Activated CD4-positive, alpha-beta T cell treated with anti-CD3 and anti-CD28 coated beads, Interleukin-2, amount 10 ng/mL, durations not matched to agents 7 days and 5 days (primary cell): Measurements from ENCODE around the gene SP4. TPM values are rescaled to one million over a fixed set of nuclear protein-coding genes. Genes with fewer than 3 reads are reported as not detected.
"Not testable (repeated sequence)": the region's sequence is repeated elsewhere in the genome, so short reads cannot be mapped to it uniquely, and the experiment has no call there.

Experiments used
- CTCF ChIA-PET: fragments of 350-600 bp; sonication (Branson Sonifier 250); formaldehyde crosslinking; loops from one replicate; lab custom pipeline; 2021; ENCODE audit warnings: antibody characterized with exemption; lab: Charles Lee
- POLR2A ChIA-PET: fragments of 350-600 bp; sonication (Branson Sonifier 250); formaldehyde crosslinking; loops from one replicate; lab custom pipeline; 2021; ENCODE audit warnings: antibody characterized with exemption; lab: Charles Lee
- DNase-seq: peaks from one replicate; pipeline ENCODE4 v3.0.0-alpha.2; 2020
- H3K27ac Mint-ChIP-seq: one replicate; pipeline ENCODE4 v1.8.0; 2021; ENCODE audit warnings: mild to moderate bottlenecking, moderate library complexity, mixed read lengths
- H3K27me3 Mint-ChIP-seq: one replicate; pipeline ENCODE4 v1.8.0; 2021; ENCODE audit warnings: mixed read lengths
- H3K36me3 Mint-ChIP-seq: one replicate; pipeline ENCODE4 v1.8.0; 2021; ENCODE audit warnings: low read depth, mixed read lengths
- H3K4me1 Mint-ChIP-seq: one replicate; pipeline ENCODE4 v1.8.0; 2021; ENCODE audit warnings: mixed read lengths
- H3K4me3 Mint-ChIP-seq: one replicate; pipeline ENCODE4 v1.8.0; 2021; ENCODE audit warnings: mild to moderate bottlenecking, moderate library complexity, mixed read lengths
- H3K9me3 Mint-ChIP-seq: one replicate; pipeline ENCODE4 v1.8.0; 2021; ENCODE audit warnings: mixed read lengths
- total RNA-seq, 2 experiments: library from RNA; stranded (reverse); gene quantifications; one replicate each; pipeline ENCODE4 v1.2.3, GENCODE V29; 2021

Gene SP4
- total RNA-seq, 2 experiments from 2014 or later: 30.9 to 38.8 TPM

GRCh38 chr7:21497072-21497471, 69.2 kb downstream of the SP4 start:
- no peak for DNase-seq
- no peak overlapping the region for H3K27ac Mint-ChIP-seq
- H3K4me3 Mint-ChIP-seq: no peak overlapping the region
- CTCF ChIA-PET: interaction anchor here (0.6 to 1.0 kb wide), 2 partner anchors 56 to 185 kb away, joined by 3 to 4 read pairs; no protein-coding TSS in a partner anchor
- no peaks in the 10 kb centered on the region for H3K27me3 Mint-ChIP-seq
- no peaks in the 10 kb centered on the region for H3K4me1 Mint-ChIP-seq
- POLR2A ChIA-PET: no interaction called here
- peaks cover 81% of the 10 kb centered on the region for H3K36me3 Mint-ChIP-seq
- H3K9me3 Mint-ChIP-seq: peaks cover 34% of the 10 kb centered on the region

- H3K27me3 Mint-ChIP-seq: no peaks in the 10 kb centered on the region
- CTCF ChIA-PET: no interaction called here
- H3K9me3 Mint-ChIP-seq: peaks cover 39% of the 10 kb centered on the region
- POLR2A ChIA-PET: no interaction called here
- H3K4me1 Mint-ChIP-seq: peaks cover 5% of the 10 kb centered on the region
- DNase-seq: no peak
- peaks cover 83% of the 10 kb centered on the region for H3K36me3 Mint-ChIP-seq
- H3K4me3 Mint-ChIP-seq: no peak overlapping the region
- no peak overlapping the region for H3K27ac Mint-ChIP-seq
These were observed 72.4 kb downstream of the SP4 start for GRCh38 chr7:21500117-21500832.

- Mint-ChIP-seq H3K9me3 (peaks cover 44% of the 10 kb centered on the region), H3K27me3 (no peaks in the 10 kb centered on the region), H3K4me1 (peaks cover 5% of the 10 kb centered on the region), H3K27ac (no peak overlapping the region), H3K36me3 (peaks cover 89% of the 10 kb centered on the region), H3K4me3 (no peak overlapping the region)
- DNase-seq: no peak
- CTCF ChIA-PET: no interaction called here
- POLR2A ChIA-PET: no interaction called here
These were observed 76.1 kb downstream of the SP4 start for GRCh38 chr7:21504021-21504420.

- Mint-ChIP-seq H3K27me3 (no peaks in the 10 kb centered on the region), H3K9me3 (peaks cover 35% of the 10 kb centered on the region), H3K36me3 (peaks cover 86% of the 10 kb centered on the region), H3K4me3 (no peak overlapping the region), H3K27ac (no peak overlapping the region), H3K4me1 (peaks cover 5% of the 10 kb centered on the region)
- DNase-seq: peak; percentile 22
- POLR2A ChIA-PET: no interaction called here
- CTCF ChIA-PET: interaction anchor here (0.6 kb wide), 1 partner anchor 49 kb away, joined by 4 read pairs; no protein-coding TSS in a partner anchor
These were observed 79.9 kb downstream of the SP4 start for GRCh38 chr7:21507627-21508343.

GRCh38 chr7:21508538-21508937, 80.7 kb downstream of the SP4 start:
- Mint-ChIP-seq H3K4me1 (peaks cover 1% of the 10 kb centered on the region), H3K4me3 (no peak overlapping the region), H3K27ac (no peak overlapping the region), H3K36me3 (peaks cover 81% of the 10 kb centered on the region), H3K9me3 (peaks cover 33% of the 10 kb centered on the region), H3K27me3 (no peaks in the 10 kb centered on the region)
- no peak for DNase-seq
- CTCF ChIA-PET: no interaction called here
- POLR2A ChIA-PET: no interaction called here

GRCh38 chr7:21514062-21514461, 86.2 kb downstream of the SP4 start:
- no peak overlapping the region for H3K27ac Mint-ChIP-seq
- ChIA-PET CTCF (no interaction called here), POLR2A (no interaction called here)
- no peak for DNase-seq
- H3K4me1 Mint-ChIP-seq: no peaks in the 10 kb centered on the region
- no peaks in the 10 kb centered on the region for H3K27me3 Mint-ChIP-seq
- no peak overlapping the region for H3K4me3 Mint-ChIP-seq
- no peaks in the 10 kb centered on the region for H3K9me3 Mint-ChIP-seq
- peaks cover 31% of the 10 kb centered on the region for H3K36me3 Mint-ChIP-seq

GRCh38 chr7:21524680-21525079, 96.8 kb downstream of the SP4 start:
- POLR2A ChIA-PET: interaction anchor here (0.6 kb wide), 1 partner anchor 263 kb away, joined by 3 read pairs; no protein-coding TSS in a partner anchor
- no peak overlapping the region for H3K27ac Mint-ChIP-seq
- H3K4me3 Mint-ChIP-seq: no peak overlapping the region
- H3K36me3 Mint-ChIP-seq: no peaks in the 10 kb centered on the region
- H3K9me3 Mint-ChIP-seq: peaks cover 3% of the 10 kb centered on the region
- no peaks in the 10 kb centered on the region for H3K4me1 Mint-ChIP-seq
- no peak for DNase-seq
- CTCF ChIA-PET: interaction anchor here (1.2 kb wide), 1 partner anchor 13 kb away, joined by 3 read pairs; no protein-coding TSS in a partner anchor
- peaks cover 2% of the 10 kb centered on the region for H3K27me3 Mint-ChIP-seq

GRCh38 chr7:21526007-21526406, 98.1 kb downstream of the SP4 start:
- no peak overlapping the region for H3K4me3 Mint-ChIP-seq
- H3K9me3 Mint-ChIP-seq: peaks cover 3% of the 10 kb centered on the region
- no peaks in the 10 kb centered on the region for H3K36me3 Mint-ChIP-seq
- ChIA-PET CTCF (interaction anchor here (1.1 to 1.2 kb wide), 2 partner anchors 9 to 12 kb away, joined by 3 read pairs; no protein-coding TSS in a partner anchor), POLR2A (no interaction called here)
- peak; percentile 14 for DNase-seq
- no peak overlapping the region for H3K27ac Mint-ChIP-seq
- H3K27me3 Mint-ChIP-seq: peaks cover 6% of the 10 kb centered on the region
- H3K4me1 Mint-ChIP-seq: no peaks in the 10 kb centered on the region

- Mint-ChIP-seq H3K9me3 (peaks cover 3% of the 10 kb centered on the region), H3K27me3 (peaks cover 6% of the 10 kb centered on the region), H3K4me3 (no peak overlapping the region), H3K36me3 (no peaks in the 10 kb centered on the region), H3K27ac (no peak overlapping the region), H3K4me1 (no peaks in the 10 kb centered on the region)
- DNase-seq: no peak
- CTCF ChIA-PET: interaction anchor here (1.1 to 1.5 kb wide), 2 partner anchors 10 to 17 kb away, joined by 3 to 4 read pairs; no protein-coding TSS in a partner anchor
- POLR2A ChIA-PET: no interaction called here
These were observed 98.6 kb downstream of the SP4 start for GRCh38 chr7:21526448-21526847.

GRCh38 chr7:21532485-21532884, 104.6 kb downstream of the SP4 start:
- DNase-seq, H3K4me1 Mint-ChIP-seq, H3K36me3 Mint-ChIP-seq, POLR2A ChIA-PET, H3K4me3 Mint-ChIP-seq, H3K27ac Mint-ChIP-seq, H3K9me3 Mint-ChIP-seq: not testable (repeated sequence)
- peaks cover 15% of the 10 kb centered on the region for H3K27me3 Mint-ChIP-seq
- CTCF ChIA-PET: interaction anchor here (0.6 kb wide), 1 partner anchor 163 kb away, joined by 3 read pairs; no protein-coding TSS in a partner anchor

- H3K27ac Mint-ChIP-seq, POLR2A ChIA-PET, CTCF ChIA-PET, H3K4me3 Mint-ChIP-seq, H3K36me3 Mint-ChIP-seq, DNase-seq, H3K9me3 Mint-ChIP-seq, H3K4me1 Mint-ChIP-seq: not testable (repeated sequence)
- H3K27me3 Mint-ChIP-seq: peaks cover 15% of the 10 kb centered on the region
These were observed 105.8 kb downstream of the SP4 start for GRCh38 chr7:21533646-21534045.

GRCh38 chr7:21536445-21537118, 108.7 kb downstream of the SP4 start:
- peaks cover 29% of the 10 kb centered on the region for H3K27me3 Mint-ChIP-seq
- H3K9me3 Mint-ChIP-seq, H3K4me1 Mint-ChIP-seq, H3K4me3 Mint-ChIP-seq, DNase-seq, H3K36me3 Mint-ChIP-seq, POLR2A ChIA-PET, H3K27ac Mint-ChIP-seq: not testable (repeated sequence)
- CTCF ChIA-PET: interaction anchor here (1.7 kb wide), 1 partner anchor 9 kb away, joined by 4 read pairs; no protein-coding TSS in a partner anchor
